ENCODE data around the gene LINC01488. TPM values are rescaled to one million over a fixed set of nuclear protein-coding genes. Genes with fewer than 3 reads are reported as not detected.
A peak's percentile ranks its signal among the peaks of the same experiment; 100 is the strongest.

LINC01488 gene
- total and polyA plus RNA-seq, 9 of the 15 experiments (the other 6 are each of a cell fraction or from before 2014, with no cell fraction given) = not detected

GRCh38 chr11:69449320-69450063, 32.0 kb upstream of the LINC01488 start (continued):
- TF ChIP-seq STAT5B (CRISPR knock-in tag; IDR thresholded peaks at IDR 0.05) (no peak), RHOXF2B (CRISPR knock-in tag; conservative IDR thresholded peaks at IDR 0.05) (no peak), ZNF75A (CRISPR knock-in tag; IDR thresholded peaks at IDR 0.05) (no peak), LCOR (CRISPR knock-in tag; IDR thresholded peaks at IDR 0.05) (0 out of 2 replicates have a peak, but pooled peaks have one; percentile 63), FOXK2 (conservative IDR thresholded peaks at IDR 0.05 in 1 of 2, IDR thresholded peaks at IDR 0.05 in 1 of 2; ENCODE audit: low read depth in 2 of 2) (0 out of 4 replicates have a peak, but pooled peaks have one; percentile 14 to 19), ZNF146 (CRISPR knock-in tag; IDR thresholded peaks at IDR 0.05; ENCODE audit: unreplicated experiment) (no peak), THRA (IDR thresholded peaks at IDR 0.05) (no peak), SMARCB1 (IDR thresholded peaks at IDR 0.05; ENCODE audit: insufficient read length, low read depth) (no peak), ZNF561 (CRISPR knock-in tag; conservative IDR thresholded peaks at IDR 0.05) (no peak), TCFL5 (CRISPR knock-in tag; conservative IDR thresholded peaks at IDR 0.05) (no peak), MAFK (IDR thresholded peaks at IDR 0.05; ENCODE audit: low read length) (0 out of 2 replicates have a peak, but pooled peaks have one; percentile 15), POLR2B (IDR thresholded peaks at IDR 0.05; ENCODE audit: low read depth, partially characterized antibody) (no peak), SFPQ (IDR thresholded peaks at IDR 0.05; ENCODE audit: low read depth, low read length) (no peak), CBX5 (IDR thresholded peaks at IDR 0.05; ENCODE audit: borderline replicate concordance, low read depth) (no peak), CBX8 (IDR thresholded peaks at IDR 0.05; ENCODE audit: borderline replicate concordance, extremely low read depth, low read depth, low read length, poor library complexity, severe bottlenecking) (no peak), MYBL2 (IDR thresholded peaks at IDR 0.05; ENCODE audit: low read depth) (no peak), MYBL2 (CRISPR knock-in tag; IDR thresholded peaks at IDR 0.05; ENCODE audit: borderline replicate concordance) (no peak), ELF1 (tag; IDR thresholded peaks at IDR 0.05) (no peak), RREB1 (CRISPR knock-in tag; IDR thresholded peaks at IDR 0.05) (no peak)

All from K562 (cell line).